Measurements from ENCODE around the gene CDC14C.
A peak's percentile ranks its signal among the peaks of the same experiment; 100 is the strongest.
"Not testable (repeated sequence)": the region's sequence is repeated elsewhere in the genome, so short reads cannot be mapped to it uniquely, and the experiment has no call there.

The CDC14C gene

DNA sequence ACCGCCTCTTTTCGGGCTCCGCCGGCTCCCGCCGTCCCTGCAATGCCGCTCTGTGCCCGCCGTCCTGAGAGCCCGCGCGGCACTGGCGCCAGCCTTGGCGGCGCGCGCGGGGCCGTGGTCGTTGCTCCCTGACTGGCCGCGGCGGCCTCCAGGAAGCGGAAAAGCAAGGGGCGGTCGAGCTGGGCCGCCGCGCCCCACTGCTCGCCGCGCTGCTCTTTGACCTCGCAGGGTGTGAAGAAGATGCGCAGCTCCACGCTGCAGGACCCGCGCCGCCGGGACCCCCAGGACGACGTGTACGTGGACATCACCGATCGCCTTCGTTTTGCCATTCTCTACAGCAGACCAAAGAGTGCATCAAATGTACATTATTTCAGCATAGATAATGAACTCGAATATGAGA is at the start of gene CDC14C:
TSS of gene CDC14C (plus strand) at position 115 of the 400 bp plus-strand sequence. CDS start at position 241, 126 bp downstream.
- CTCF ChIA-PET = no interaction called here
- H3K27me3 Mint-ChIP-seq = no peaks in the 10 kb centered on the region
- no peak within 1 kb of the TSS for H3K4me3 Mint-ChIP-seq
- DNase-seq = no peak
- no peaks in the 10 kb centered on the region for H3K36me3 Mint-ChIP-seq
- peaks cover 3% of the 10 kb centered on the region for H3K9me3 Mint-ChIP-seq
- no peak within 1 kb of the TSS for H3K27ac Mint-ChIP-seq
- no peaks in the 10 kb centered on the region for H3K4me1 Mint-ChIP-seq

DNA sequence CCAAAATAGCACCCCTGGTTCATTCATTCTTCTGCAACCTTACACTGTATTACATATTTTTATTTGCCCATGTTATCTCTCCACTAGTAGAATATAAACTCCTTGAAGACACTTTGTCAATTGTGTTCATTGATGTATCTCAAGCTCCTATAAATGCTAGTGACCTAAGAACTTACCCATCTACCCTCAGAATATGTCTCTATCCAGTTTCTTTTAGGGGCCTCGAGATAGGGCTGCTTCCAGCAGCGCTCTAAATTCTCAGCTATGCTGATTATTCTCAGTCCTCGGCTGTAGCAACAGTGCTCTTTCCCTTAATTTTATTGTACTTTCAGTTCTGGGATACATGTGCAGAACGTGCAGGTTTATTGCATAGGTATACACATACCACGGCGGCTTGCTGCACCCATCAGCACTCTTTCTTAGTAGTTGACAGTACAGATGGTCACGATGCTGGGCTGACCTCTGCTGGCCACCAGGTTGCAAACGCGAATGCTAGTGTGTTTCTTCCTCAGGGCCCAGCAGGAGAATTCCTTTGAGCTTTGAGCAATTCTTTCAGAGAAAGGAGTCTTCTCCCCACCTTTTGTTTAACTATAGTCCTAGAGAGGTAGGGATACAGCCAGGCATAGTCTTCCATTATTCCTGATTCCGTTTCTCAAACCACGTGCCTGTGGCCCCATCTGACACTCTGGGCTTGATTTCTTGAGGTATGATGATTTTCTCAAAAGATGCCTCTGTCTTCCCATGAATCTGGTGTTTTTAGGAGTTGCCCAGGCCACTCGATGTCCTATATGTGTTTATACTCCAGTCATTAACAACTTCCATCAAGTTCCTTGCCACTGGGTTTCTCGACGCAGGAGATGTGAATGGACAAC is 49.1 kb upstream of the CDC14C start:
- no peaks in the 10 kb centered on the region for H3K4me1 Mint-ChIP-seq
- no peaks in the 10 kb centered on the region for H3K27me3 Mint-ChIP-seq
- no peak overlapping the region for H3K4me3 Mint-ChIP-seq
- H3K9me3 Mint-ChIP-seq = peaks cover 2% of the 10 kb centered on the region
- H3K27ac Mint-ChIP-seq = no peak overlapping the region
- CTCF ChIA-PET = no interaction called here
- H3K36me3 Mint-ChIP-seq = no peaks in the 10 kb centered on the region
- peak; percentile 26 for DNase-seq

DNA sequence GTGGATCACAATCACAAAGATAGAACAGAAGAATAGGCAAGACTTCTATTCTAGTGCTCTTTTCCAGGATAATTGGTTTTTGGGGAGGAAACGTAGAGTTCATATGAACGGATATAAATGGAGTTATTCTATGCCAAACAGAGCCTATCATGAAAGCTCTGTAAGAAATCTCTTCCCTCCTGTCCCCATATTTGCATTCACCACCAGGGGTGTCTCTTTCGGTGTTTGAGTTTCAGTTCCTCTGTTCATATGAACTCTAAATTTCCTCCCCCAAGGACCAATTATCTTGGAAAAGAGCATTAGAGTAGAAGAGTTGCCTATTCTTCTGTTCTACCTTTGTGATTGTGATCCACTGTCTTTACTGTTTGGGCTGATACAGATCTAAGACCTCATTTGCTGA is 48.3 kb upstream of the CDC14C start:
- DNase-seq = no peak
- H3K4me3 Mint-ChIP-seq = no peak overlapping the region
- CTCF ChIA-PET = no interaction called here
- H3K27ac Mint-ChIP-seq = no peak overlapping the region
- peaks cover 2% of the 10 kb centered on the region for H3K9me3 Mint-ChIP-seq
- H3K36me3 Mint-ChIP-seq = no peaks in the 10 kb centered on the region
- H3K27me3 Mint-ChIP-seq = no peaks in the 10 kb centered on the region
- H3K4me1 Mint-ChIP-seq = no peaks in the 10 kb centered on the region

DNA sequence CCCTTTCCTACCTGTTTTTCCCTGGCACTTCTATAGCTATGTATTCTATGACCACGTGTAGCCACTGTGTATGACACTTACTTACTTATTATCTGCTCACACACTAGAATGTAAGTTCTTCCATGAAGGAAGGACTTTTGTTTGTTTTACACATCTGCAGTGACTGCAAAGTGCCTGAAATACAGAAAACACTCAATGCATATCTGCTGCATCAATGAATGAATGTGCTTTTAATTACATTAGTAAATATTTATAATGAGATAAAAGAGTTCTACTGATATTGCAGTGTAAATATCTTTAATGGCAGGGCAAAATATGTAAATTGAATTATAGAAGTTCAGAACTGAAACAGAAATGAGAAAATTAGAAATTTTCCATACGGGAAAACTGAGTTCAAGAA is 43.5 kb upstream of the CDC14C start:
- CTCF ChIA-PET = no interaction called here
- Mint-ChIP-seq H3K27me3 (no peaks in the 10 kb centered on the region), H3K4me3 (no peak overlapping the region), H3K9me3 (peaks cover 8% of the 10 kb centered on the region), H3K36me3 (no peaks in the 10 kb centered on the region), H3K4me1 (no peaks in the 10 kb centered on the region), H3K27ac (no peak overlapping the region)
- no peak for DNase-seq

DNA sequence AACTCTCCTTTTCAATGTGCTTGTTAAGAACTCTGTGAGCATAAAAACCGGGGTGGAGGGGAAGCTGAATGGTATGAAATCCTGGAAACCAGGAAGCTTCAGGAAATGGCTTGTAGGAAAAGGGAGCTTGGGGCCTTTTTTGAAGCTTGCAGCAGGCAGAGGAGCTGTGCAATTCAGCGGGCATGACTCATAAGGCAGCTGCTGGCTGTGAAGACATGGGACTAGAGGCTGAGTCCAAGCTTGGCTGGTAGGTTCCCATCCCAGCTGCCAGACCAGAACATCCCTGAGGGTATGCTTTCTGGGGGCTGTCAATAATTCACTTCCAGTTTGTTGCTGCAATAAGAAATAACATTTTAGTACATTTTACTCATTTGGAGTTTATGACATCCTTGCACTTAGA is 36.8 kb upstream of the CDC14C start:
- CTCF ChIA-PET = no interaction called here
- H3K27me3 Mint-ChIP-seq = no peaks in the 10 kb centered on the region
- no peak overlapping the region for H3K27ac Mint-ChIP-seq
- H3K4me3 Mint-ChIP-seq = no peak overlapping the region
- H3K9me3 Mint-ChIP-seq = peaks cover 15% of the 10 kb centered on the region
- H3K36me3 Mint-ChIP-seq = no peaks in the 10 kb centered on the region
- no peaks in the 10 kb centered on the region for H3K4me1 Mint-ChIP-seq
- DNase-seq = no peak

DNA sequence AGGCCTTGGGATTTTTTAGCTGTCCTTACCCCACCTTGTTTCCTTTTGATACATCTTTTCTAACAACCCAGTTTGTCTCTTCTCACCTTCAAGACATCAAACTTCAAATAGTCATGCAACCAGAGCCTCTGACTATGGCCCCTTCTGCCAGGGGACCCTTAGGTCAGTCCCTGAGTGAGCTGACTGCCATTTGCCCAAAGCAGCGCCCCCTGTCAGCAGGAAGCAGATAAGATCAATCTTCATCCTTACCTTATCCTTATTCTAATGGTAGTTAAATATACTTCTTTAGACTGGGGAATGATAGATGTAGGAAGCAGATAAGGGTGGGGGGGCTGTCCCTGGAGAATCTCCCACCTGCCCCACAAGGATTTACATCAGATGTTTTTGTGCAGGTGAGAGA is 29.8 kb upstream of the CDC14C start:
- CTCF ChIA-PET = no interaction called here
- Mint-ChIP-seq H3K27me3 (no peaks in the 10 kb centered on the region), H3K36me3 (no peaks in the 10 kb centered on the region), H3K9me3 (peaks cover 8% of the 10 kb centered on the region), H3K27ac (no peak overlapping the region), H3K4me3 (no peak overlapping the region), H3K4me1 (no peaks in the 10 kb centered on the region)
- no peak for DNase-seq

DNA sequence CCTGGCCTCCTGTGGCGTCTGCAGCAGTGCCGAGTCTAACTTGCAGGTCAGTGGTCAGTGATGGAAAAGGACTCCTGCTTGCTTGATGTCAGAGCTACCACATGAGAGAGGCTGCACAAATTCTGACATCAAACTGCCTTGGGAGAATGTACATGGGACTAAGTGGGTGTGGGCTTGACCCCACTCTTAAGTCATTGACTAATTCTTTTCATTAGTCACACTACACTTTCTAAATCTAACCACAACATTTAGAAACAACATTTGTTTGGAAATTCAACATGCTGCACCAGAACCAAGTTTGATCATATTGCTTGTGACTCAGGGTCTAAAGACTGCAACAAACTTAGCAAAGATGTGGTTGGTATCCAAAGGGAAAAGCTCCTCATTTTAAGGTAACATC is 24.4 kb upstream of the CDC14C start:
- no peak for DNase-seq
- Mint-ChIP-seq H3K4me3 (no peak overlapping the region), H3K36me3 (no peaks in the 10 kb centered on the region), H3K4me1 (no peaks in the 10 kb centered on the region), H3K27me3 (no peaks in the 10 kb centered on the region), H3K27ac (no peak overlapping the region), H3K9me3 (peaks cover 2% of the 10 kb centered on the region)
- CTCF ChIA-PET = interaction anchor here (1.3 kb wide), 1 partner anchor 9 kb away, joined by 3 read pairs; no protein-coding TSS in a partner anchor

DNA sequence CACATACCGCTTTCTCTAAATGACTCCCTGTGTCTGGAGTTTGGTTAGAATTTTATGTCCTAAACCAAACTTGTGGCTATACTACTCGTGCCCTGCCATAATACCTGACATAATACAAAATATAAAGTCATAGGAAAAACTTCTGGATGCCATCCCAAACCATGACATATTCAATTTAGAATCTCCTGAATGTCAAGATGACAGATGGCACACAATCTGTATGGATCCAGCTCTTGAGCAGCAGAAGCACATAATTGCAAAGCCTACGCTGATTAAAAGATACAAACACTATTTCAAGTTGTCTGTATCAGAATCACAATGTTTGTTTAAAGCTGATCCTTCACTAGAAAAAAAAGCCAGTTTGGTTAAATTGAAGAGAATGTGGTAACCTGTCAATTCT is 22.4 kb upstream of the CDC14C start:
- no peak for DNase-seq
- H3K4me1 Mint-ChIP-seq = no peaks in the 10 kb centered on the region
- no peak overlapping the region for H3K27ac Mint-ChIP-seq
- CTCF ChIA-PET = interaction anchor here (1.2 kb wide), 1 partner anchor 77 kb away, joined by 3 read pairs; no protein-coding TSS in a partner anchor
- no peaks in the 10 kb centered on the region for H3K36me3 Mint-ChIP-seq
- no peaks in the 10 kb centered on the region for H3K27me3 Mint-ChIP-seq
- peaks cover 7% of the 10 kb centered on the region for H3K9me3 Mint-ChIP-seq
- H3K4me3 Mint-ChIP-seq = no peak overlapping the region

DNA sequence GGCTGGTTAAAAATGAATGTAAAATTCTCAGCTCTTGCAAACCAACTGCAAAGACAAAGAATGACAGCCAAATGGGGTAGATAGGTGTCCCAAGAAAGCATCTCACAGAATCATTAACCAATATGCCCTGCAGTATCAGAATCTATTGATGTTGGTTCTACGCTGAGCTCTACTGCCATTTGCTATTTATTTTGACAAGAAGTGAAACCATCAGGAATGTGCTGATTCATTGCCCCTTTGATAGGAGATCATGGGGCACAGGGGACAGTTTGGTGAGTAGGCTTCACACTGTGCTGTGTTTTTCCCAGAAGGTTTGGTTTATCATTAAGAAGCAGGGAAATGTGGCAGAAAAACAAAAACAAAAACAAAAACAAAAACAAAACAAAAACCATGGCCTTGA is 19.4 kb upstream of the CDC14C start:
- no peak overlapping the region for H3K4me3 Mint-ChIP-seq
- H3K36me3 Mint-ChIP-seq = no peaks in the 10 kb centered on the region
- CTCF ChIA-PET = no interaction called here
- no peak for DNase-seq
- no peaks in the 10 kb centered on the region for H3K27me3 Mint-ChIP-seq
- H3K9me3 Mint-ChIP-seq = peaks cover 5% of the 10 kb centered on the region
- H3K4me1 Mint-ChIP-seq = no peaks in the 10 kb centered on the region
- no peak overlapping the region for H3K27ac Mint-ChIP-seq

DNA sequence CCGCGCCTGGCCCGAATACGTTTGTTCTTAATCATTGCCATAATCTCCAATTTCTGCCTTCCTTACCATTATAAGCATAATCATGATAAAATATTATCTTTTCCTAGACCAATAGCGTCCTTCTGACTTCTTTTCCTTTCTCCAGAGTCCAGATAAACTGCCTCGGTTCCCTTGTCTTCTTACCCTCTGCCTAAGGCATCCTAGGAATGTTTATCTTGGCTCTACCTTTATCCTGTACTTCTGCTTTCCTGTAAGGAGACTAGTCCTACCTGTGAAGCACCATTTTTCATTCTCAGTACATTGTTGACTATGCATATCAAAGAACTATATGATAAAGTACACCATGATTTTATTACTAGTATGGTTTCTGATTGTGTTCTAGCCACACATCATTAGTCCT is 18.7 kb upstream of the CDC14C start:
- H3K27me3 Mint-ChIP-seq, CTCF ChIA-PET, H3K4me1 Mint-ChIP-seq: not testable (repeated sequence)

DNA sequence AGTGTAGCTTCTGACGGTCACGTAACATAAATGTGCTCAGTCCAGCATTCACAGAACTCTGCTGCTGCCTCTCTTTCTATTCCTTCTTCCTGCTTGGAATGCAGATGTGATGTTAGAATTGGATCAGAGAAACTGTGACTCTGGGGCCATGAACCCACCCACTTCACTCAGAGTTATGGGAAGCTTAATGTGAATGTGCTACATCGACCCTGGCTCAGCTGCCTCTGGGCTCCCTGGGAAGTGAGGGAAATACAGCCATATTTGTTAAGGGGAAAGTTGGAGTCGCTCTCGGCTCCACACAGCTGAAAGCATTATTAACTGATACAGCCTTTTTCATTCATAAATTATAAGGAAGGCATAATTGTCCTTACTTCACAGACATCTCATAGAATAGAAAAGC is 14.5 kb upstream of the CDC14C start:
- H3K27me3 Mint-ChIP-seq, CTCF ChIA-PET, H3K4me3 Mint-ChIP-seq, H3K27ac Mint-ChIP-seq, H3K4me1 Mint-ChIP-seq, H3K36me3 Mint-ChIP-seq, DNase-seq: not testable (repeated sequence)
- peaks cover 17% of the 10 kb centered on the region for H3K9me3 Mint-ChIP-seq

More for the DNA sequence above, 18.7 kb upstream of the CDC14C start:
- not testable (repeated sequence) for H3K27ac Mint-ChIP-seq, H3K36me3 Mint-ChIP-seq, H3K9me3 Mint-ChIP-seq, H3K4me3 Mint-ChIP-seq, DNase-seq

DNA sequence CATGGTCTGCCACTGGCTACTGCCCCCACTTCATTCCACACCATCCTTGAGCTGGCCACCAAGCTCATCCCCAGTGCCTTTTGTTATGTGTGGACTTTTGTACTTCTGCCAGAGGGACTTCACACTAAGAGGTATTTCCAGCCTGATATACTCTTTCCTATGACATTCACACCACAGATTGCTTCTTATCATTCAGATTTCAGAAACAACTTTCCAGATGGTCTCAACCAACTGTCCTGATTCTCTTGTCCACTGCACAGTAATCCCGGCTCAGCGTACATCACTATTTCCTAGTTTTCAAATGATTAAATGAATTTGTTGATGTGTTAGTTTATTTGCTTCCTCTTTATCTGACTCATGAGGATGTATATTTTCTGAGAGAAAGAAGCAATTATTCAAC is 7.1 kb downstream of the CDC14C start:
- Mint-ChIP-seq H3K4me3 (no peak overlapping the region), H3K9me3 (no peaks in the 10 kb centered on the region), H3K27ac (no peak overlapping the region), H3K4me1 (no peaks in the 10 kb centered on the region), H3K36me3 (no peaks in the 10 kb centered on the region), H3K27me3 (no peaks in the 10 kb centered on the region)
- DNase-seq = no peak
- CTCF ChIA-PET = no interaction called here

DNA sequence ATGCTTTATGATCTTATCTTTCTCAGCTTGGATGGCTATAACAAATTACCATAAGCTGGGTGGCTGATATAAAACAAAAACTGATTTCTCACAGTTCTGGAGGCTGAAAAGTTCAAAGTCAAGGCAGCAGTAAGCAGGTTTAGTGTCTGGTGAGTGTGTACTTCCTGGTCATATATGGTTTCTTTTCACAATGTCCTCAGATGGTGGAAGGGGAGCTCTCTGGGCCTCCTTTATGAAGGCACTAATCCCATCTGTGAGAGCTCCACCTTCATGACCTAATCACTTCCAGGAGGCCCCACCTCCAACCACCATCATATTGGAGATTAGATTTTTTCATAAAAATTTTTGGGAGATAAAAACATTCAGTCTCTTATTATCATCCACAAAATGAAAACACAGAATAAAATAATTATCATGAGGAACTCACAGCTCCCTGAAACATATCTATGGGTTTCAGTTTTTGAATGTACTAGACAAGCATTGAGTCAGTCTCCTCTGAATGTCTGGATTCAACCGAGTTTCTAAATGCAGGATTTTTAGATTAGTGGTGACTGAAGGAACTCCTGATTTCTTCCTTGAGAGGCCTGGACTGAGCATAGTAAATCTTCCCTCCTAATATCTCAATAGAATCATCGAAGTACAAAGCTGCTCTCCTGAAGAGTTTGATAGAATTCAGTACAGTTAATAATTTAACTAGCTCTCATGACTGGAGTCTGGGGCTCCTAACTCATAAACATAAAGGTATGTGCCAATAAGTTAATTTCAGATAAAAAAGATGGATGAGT is 8.0 kb downstream of the CDC14C start:
- no peaks in the 10 kb centered on the region for H3K36me3 Mint-ChIP-seq
- no peaks in the 10 kb centered on the region for H3K4me1 Mint-ChIP-seq
- no peaks in the 10 kb centered on the region for H3K9me3 Mint-ChIP-seq
- H3K27me3 Mint-ChIP-seq = no peaks in the 10 kb centered on the region
- no peak for DNase-seq
- CTCF ChIA-PET = no interaction called here
- no peak overlapping the region for H3K27ac Mint-ChIP-seq
- no peak overlapping the region for H3K4me3 Mint-ChIP-seq

DNA sequence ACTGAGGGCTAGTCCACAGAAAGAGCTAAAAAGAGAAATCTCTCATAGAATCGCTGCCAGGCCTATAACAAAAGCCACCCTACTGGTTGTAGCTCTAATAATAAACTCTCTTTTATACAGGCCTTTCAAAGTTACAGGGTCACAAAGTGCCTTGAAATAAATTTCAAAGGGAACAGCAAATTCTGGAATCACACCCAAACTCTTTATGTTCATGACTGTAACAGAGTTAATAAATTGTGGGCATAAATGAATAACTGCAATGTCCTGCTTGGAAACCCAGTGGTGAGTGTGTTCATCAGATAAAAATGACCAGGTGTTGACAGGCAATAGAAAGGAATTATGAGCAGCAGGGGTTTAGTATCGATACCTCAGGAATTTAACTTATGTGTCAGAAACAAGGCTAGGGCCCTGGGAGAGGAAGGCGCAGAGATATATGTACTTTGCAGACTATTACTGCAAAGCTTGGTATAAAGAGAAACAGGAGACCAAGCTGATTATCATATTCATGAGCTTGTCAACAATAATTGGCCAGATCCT is 9.3 kb downstream of the CDC14C start:
- Mint-ChIP-seq H3K9me3 (no peaks in the 10 kb centered on the region), H3K27me3 (no peaks in the 10 kb centered on the region), H3K4me3 (no peak overlapping the region), H3K4me1 (no peaks in the 10 kb centered on the region), H3K27ac (no peak overlapping the region), H3K36me3 (no peaks in the 10 kb centered on the region)
- CTCF ChIA-PET = no interaction called here
- no peak for DNase-seq

Data from activated naive CD4-positive, alpha-beta T cell treated with anti-CD3 and anti-CD28 coated beads, Interleukin-2, amount 10 ng/mL, durations not matched to agents 7 days and 5 days (primary cell).